ENCODE data around the gene PTPMT1.

PTPMT1 gene

DNA sequence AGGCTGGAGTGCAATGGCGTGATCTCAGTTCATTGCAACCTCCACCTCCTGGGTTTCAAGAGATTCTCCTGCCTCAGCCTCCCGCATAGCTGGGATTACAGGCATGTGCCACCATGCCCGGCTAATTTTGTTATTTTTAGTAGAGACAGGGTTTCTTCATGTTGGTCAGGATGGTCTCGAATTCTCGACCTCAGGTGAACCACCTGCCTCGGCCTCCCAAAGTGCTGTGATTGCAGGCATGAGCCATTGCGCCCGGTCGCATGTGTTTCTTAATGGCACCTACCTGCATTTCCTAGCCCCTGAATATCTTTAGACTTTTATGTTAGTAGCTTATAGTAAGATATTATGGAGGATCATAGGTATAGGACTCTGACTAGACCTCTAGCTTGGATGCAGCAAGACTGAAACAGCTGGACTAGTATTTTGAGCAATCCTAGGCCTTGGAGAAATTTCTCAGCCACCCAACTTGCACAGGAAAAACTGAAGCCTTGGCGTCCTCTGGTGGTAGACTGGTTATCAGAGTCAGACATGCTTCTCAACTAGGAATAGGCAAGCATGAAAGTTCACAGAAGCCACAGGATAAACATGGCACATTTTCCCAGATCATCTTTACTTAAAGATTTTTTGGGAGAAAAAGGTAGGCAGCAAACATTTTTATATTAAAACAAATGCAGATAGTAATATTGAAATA, 51.5 kb downstream of the PTPMT1 start:
- no peak overlapping the region for H3K9ac ChIP-seq (ENCODE audit: low read depth, low read length)

DNA sequence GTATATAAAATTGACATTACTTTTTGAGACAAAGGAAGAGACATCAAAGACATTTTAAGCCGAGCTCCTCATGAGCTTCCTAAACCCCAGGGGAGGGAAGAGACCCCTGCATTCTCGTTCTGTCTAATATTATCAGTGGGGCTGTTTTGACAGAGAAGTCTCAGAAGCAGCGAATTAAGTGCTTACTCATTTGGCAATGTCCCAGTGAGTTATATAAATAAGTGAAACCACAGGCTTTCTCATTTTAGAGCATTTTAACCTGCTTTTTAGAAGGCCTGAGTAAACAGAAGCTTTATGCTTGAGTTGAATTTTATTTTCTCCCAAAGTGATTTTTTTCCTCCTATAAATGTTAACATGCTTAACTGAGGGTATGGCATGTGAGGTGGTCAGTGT, 52.0 kb downstream of the PTPMT1 start:
- H3K27me3 ChIP-seq (ENCODE audit: insufficient read depth, low read length) = no peaks in the 10 kb centered on the region
- no peak overlapping the region for H3K27ac ChIP-seq (ENCODE audit: low read depth, low read length)
- 87% methylated on average over 3 of the region's 3 CpGs for WGBS
- H3K9me3 ChIP-seq (ENCODE audit: insufficient read depth, low read depth, low read length) = no peaks in the 10 kb centered on the region
- H3K9ac ChIP-seq (ENCODE audit: low read depth, low read length) = no peak overlapping the region
- H3K4me1 ChIP-seq (ENCODE audit: insufficient read depth, low read length) = no peaks in the 10 kb centered on the region
- peaks cover 52% of the 10 kb centered on the region for H3K36me3 ChIP-seq (ENCODE audit: insufficient read depth, low read length)
- no peak overlapping the region for H3K4me3 ChIP-seq (ENCODE audit: low read length)

More for the DNA sequence above, 51.5 kb downstream of the PTPMT1 start:
- Histone ChIP-seq H3K9me3 (ENCODE audit: insufficient read depth, low read depth, low read length) (no peaks in the 10 kb centered on the region), H3K4me1 (ENCODE audit: insufficient read depth, low read length) (no peaks in the 10 kb centered on the region), H3K36me3 (ENCODE audit: insufficient read depth, low read length) (peaks cover 46% of the 10 kb centered on the region), H3K4me3 (ENCODE audit: low read length) (no peak overlapping the region), H3K27ac (ENCODE audit: low read depth, low read length) (no peak overlapping the region), H3K27me3 (ENCODE audit: insufficient read depth, low read length) (no peaks in the 10 kb centered on the region)
- 85% methylated on average over 10 of the region's 10 CpGs for WGBS

DNA sequence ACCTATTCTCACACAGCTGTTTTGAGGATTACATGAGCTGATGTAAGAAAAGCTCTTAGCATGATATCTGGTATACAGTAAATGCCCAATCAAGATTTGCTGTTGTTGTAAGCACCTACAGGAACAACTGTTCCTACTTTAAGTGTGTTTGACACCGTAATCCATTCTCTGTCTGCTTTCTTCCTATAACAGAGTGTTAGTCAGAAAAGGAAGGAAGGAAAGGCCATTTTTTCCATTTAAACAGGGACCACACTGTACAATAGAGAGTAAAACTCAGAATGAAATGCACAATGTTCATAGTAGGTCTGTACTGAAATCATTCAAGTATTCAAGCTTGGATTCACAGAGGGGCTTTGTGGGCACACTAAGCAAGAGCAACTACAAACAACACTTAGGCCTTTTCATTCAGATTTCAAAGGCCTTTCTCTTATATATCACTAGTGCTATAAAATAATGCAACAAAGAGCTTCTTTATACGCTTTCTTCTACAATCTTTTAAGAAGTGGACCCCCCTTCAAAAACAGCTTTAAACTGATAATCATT, 55.5 kb downstream of the PTPMT1 start:
- H3K27ac ChIP-seq (ENCODE audit: low read depth, low read length) = no peak overlapping the region
- H3K36me3 ChIP-seq (ENCODE audit: insufficient read depth, low read length) = peaks cover 87% of the 10 kb centered on the region
- H3K9me3 ChIP-seq (ENCODE audit: insufficient read depth, low read depth, low read length) = no peaks in the 10 kb centered on the region
- H3K4me3 ChIP-seq (ENCODE audit: low read length) = no peak overlapping the region
- no peaks in the 10 kb centered on the region for H3K27me3 ChIP-seq (ENCODE audit: insufficient read depth, low read length)
- no peaks in the 10 kb centered on the region for H3K4me1 ChIP-seq (ENCODE audit: insufficient read depth, low read length)
- no peak overlapping the region for H3K9ac ChIP-seq (ENCODE audit: low read depth, low read length)
- WGBS = 91% methylated on average over 2 of the region's 2 CpGs

Measured in HUES64 (cell line).